ENCODE data around the gene KCNT2. TPM values are rescaled to one million over a fixed set of nuclear protein-coding genes. Genes with fewer than 3 reads are reported as not detected.

The KCNT2 gene
- total RNA-seq, 3 donors from 2014 or later, result 0.49 to 2.3 (median 0.60) TPM

- ATAC-seq, result no peak
- Histone ChIP-seq H3K9me3 (no peaks in the 10 kb centered on the region), H3K4me3 (no peak overlapping the region), H3K4me1 (ENCODE audit: low read depth) (no peaks in the 10 kb centered on the region), H3K36me3 (ENCODE audit: low read depth) (no peaks in the 10 kb centered on the region)
- DNase-seq, result no peak
- no peak for TF ChIP-seq CTCF (IDR thresholded peaks at IDR 0.05)
- intact Hi-C loops (cut with DNase I, micrococcal nuclease), result no loop called here
Measured at GRCh38 chr1:196401452-196401833, 206.8 kb downstream of the KCNT2 start.

- Histone ChIP-seq H3K4me3 (no peak overlapping the region), H3K4me1 (ENCODE audit: low read depth) (no peaks in the 10 kb centered on the region), H3K36me3 (ENCODE audit: low read depth) (no peaks in the 10 kb centered on the region), H3K9me3 (no peaks in the 10 kb centered on the region)
- TF ChIP-seq CTCF (IDR thresholded peaks at IDR 0.05), result no peak
- ATAC-seq (peak; percentile 32), DNase-seq (peak in 1 of 3 donors; percentile 17)
- intact Hi-C loops (cut with DNase I, micrococcal nuclease), result no loop called here
Measured at GRCh38 chr1:196400478-196401451, 207.5 kb downstream of the KCNT2 start.

GRCh38 chr1:196399713-196400112 is 208.5 kb downstream of the KCNT2 start:
- no peak for ATAC-seq
- no peak for TF ChIP-seq CTCF (IDR thresholded peaks at IDR 0.05)

GRCh38 chr1:196393742-196394141 is 214.5 kb downstream of the KCNT2 start:
- ATAC-seq (no peak), DNase-seq (peak in 1 of 3 donors; percentile 5)
- intact Hi-C loops (cut with DNase I, micrococcal nuclease), result no loop called here
- H3K4me1 ChIP-seq (ENCODE audit: low read depth), result no peaks in the 10 kb centered on the region
- H3K36me3 ChIP-seq (ENCODE audit: low read depth), result no peaks in the 10 kb centered on the region
- H3K9me3 ChIP-seq, result no peaks in the 10 kb centered on the region
- no peak for TF ChIP-seq CTCF (IDR thresholded peaks at IDR 0.05)
- no peak overlapping the region for H3K4me3 ChIP-seq

More at GRCh38 chr1:196399713-196400112, 208.5 kb downstream of the KCNT2 start:
- no peak for DNase-seq
- H3K4me3 ChIP-seq, result no peak overlapping the region
- no peaks in the 10 kb centered on the region for H3K36me3 ChIP-seq (ENCODE audit: low read depth)
- no peaks in the 10 kb centered on the region for H3K4me1 ChIP-seq (ENCODE audit: low read depth)
- intact Hi-C loops (cut with DNase I, micrococcal nuclease), result no loop called here
- H3K9me3 ChIP-seq, result no peaks in the 10 kb centered on the region

- intact Hi-C loops (cut with DNase I, micrococcal nuclease), result no loop called here
- ATAC-seq (no peak), DNase-seq (no peak)
- Histone ChIP-seq H3K9me3 (no peaks in the 10 kb centered on the region), H3K4me3 (no peak overlapping the region), H3K36me3 (ENCODE audit: low read depth) (no peaks in the 10 kb centered on the region), H3K4me1 (ENCODE audit: low read depth) (no peaks in the 10 kb centered on the region)
- no peak for TF ChIP-seq CTCF (IDR thresholded peaks at IDR 0.05)
Measured at GRCh38 chr1:196393282-196393681, 215.0 kb downstream of the KCNT2 start.

Data from mucosa of descending colon (tissue), 3 donors.